PC-3 (cell line): ENCODE measurements around the gene CNOT6L. TPM values are rescaled to one million over a fixed set of nuclear protein-coding genes. Genes with fewer than 3 reads are reported as not detected.

ENCODE experiments used
- ATAC-seq: fragments of 200-7000 bp; cut with Tn5 transposase; 2 replicates; pipeline ENCODE4 v1.9.1; 2020; ENCODE audit warnings: mild to moderate bottlenecking, moderate library complexity
- BruUV-seq: library from RNA; stranded (reverse); fragments of 400-500 nt; replicated peaks from 2 replicates; lab custom pipeline; 2021; lab: Mats Ljungman, UMichigan
- CTCF ChIA-PET: fragments of 300-600 bp; sonication (Branson Sonifier 250); formaldehyde crosslinking; loops from one replicate; lab custom pipeline; 2022; ENCODE audit warnings: antibody characterized with exemption; lab: Charles Lee
- POLR2A ChIA-PET: fragments of 300-600 bp; sonication (Branson Sonifier 250); formaldehyde crosslinking; loops from one replicate; lab custom pipeline; 2022; ENCODE audit warnings: antibody characterized with exemption; ENCODE audit not compliant: unreplicated experiment; lab: Charles Lee
- DNase-seq: peaks from one replicate; pipeline ENCODE4 v3.0.0-alpha.2; 2015
- H2AFZ ChIP-seq: fragments of 300-600 bp; sonication (generic); 2 replicates; pipeline ENCODE4 v1.6.0; 2016; ENCODE audit warnings: antibody characterized with exemption, low read length
- H3F3A ChIP-seq: fragments of 300-600 bp; sonication (generic); one replicate; pipeline ENCODE4 v1.6.0; 2017; ENCODE audit warnings: antibody characterized with exemption, low read length, control low read depth, mild to moderate bottlenecking; ENCODE audit not compliant: unreplicated experiment
- H3K27ac ChIP-seq: fragments of 300-600 bp; sonication (generic); 2 replicates; pipeline ENCODE4 v1.5.1; 2016; ENCODE audit warnings: mild to moderate bottlenecking, low read length
- H3K27me3 ChIP-seq: fragments of 300-600 bp; sonication (generic); 2 replicates; pipeline ENCODE4 v1.6.1; 2016; ENCODE audit warnings: low read length, mixed read lengths
- H3K36me3 ChIP-seq: fragments of 300-600 bp; sonication (generic); 2 replicates; pipeline ENCODE4 v1.6.1; 2016; ENCODE audit warnings: low read depth, mixed run types, low read length, mixed read lengths
- H3K4me1 ChIP-seq: fragments of 300-600 bp; sonication (generic); 2 replicates; pipeline ENCODE4 v1.5.1; 2016; ENCODE audit warnings: low read length; ENCODE audit not compliant: insufficient read depth
- H3K4me2 ChIP-seq: fragments of 300-600 bp; sonication (generic); 2 replicates; pipeline ENCODE4 v1.6.0; 2016; ENCODE audit warnings: low read length
- H3K4me3 ChIP-seq: fragments of 300-600 bp; sonication (generic); 2 replicates; pipeline ENCODE4 v1.5.1; 2016; ENCODE audit warnings: mild to moderate bottlenecking, low read length, mixed read lengths
- H3K79me2 ChIP-seq: fragments of 300-600 bp; sonication (generic); 2 replicates; pipeline ENCODE4 v1.6.1; 2017; ENCODE audit warnings: low read length, mixed read lengths
- H3K9ac ChIP-seq: fragments of 300-600 bp; sonication (generic); 2 replicates; pipeline ENCODE4 v1.6.0; 2016; ENCODE audit warnings: mild to moderate bottlenecking, low read length
- H3K9me2 ChIP-seq: fragments of 300-600 bp; sonication (generic); replicated peaks from 2 replicates; pipeline ENCODE4 v1.6.1; 2016; ENCODE audit warnings: mixed run types, low read length, mixed read lengths
- H3K9me3 ChIP-seq: fragments of 300-600 bp; sonication (generic); 2 replicates; pipeline ENCODE4 v1.6.1; 2016; ENCODE audit warnings: low read length, mixed read lengths
- H4K20me1 ChIP-seq: fragments of 300-600 bp; sonication (generic); 2 replicates; pipeline ENCODE4 v1.6.1; 2016; ENCODE audit warnings: low read length, mixed read lengths
- EZH2 ChIP-seq: fragments of 300-600 bp; sonication (generic); IDR thresholded peaks from one replicate; pipeline ENCODE4 v1.6.1; 2017; ENCODE audit warnings: antibody characterized with exemption, mild to moderate bottlenecking, low read length; ENCODE audit not compliant: unreplicated experiment
- EZH2phosphoT487 ChIP-seq: fragments of 300-600 bp; sonication (generic); IDR thresholded peaks from 2 replicates; pipeline ENCODE4 v1.6.1; 2018; ENCODE audit warnings: mild to moderate bottlenecking, antibody characterized with exemption, low read length, borderline replicate concordance
- intact Hi-C: fragments of 100-400 bp; cut with micrococcal nuclease; formaldehyde crosslinking; loops from 2 replicates; pipeline ENCODE4 v1.9.0; 2023
- total RNA-seq: library from RNA; depleted of rRNA; stranded (reverse); fragments of >200 nt; gene quantifications from 2 replicates; pipeline ENCODE4 v1.2.3, GENCODE V29; 2014
- TF ChIP-seq, protein P1 (sequence below): fragments of 300-600 bp; sonication (generic); conservative IDR thresholded peaks from 2 replicates; pipeline ENCODE4 v1.5.1; 2017; ENCODE audit warnings: antibody characterized with exemption, low read depth, mild to moderate bottlenecking, low read length

Gene CNOT6L
- total RNA-seq, 1 experiment from 2014 or later = 2.6 TPM

DNA sequence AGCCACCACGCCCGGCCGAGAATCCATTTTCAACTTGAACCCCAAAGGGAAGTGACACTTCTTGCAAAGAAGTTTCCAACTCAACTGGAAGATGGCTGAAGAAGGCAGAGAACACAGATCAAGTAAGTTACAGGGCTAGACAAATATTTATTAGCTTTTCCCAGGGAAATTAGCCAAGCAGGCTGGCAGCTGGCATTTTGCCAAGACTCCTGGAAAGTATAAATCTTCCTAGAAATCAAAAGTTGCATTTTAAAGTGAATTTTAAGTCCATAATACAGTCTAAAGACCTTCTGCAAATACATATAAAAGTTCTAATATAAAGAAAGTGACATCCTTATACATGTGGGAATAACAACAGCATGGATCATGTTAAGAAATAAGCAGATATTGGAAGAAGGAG, 40.1 kb upstream of the CNOT6L start:
- Histone ChIP-seq H2AFZ (no peak overlapping the region), H3K27me3 (no peaks in the 10 kb centered on the region), H3K27ac (no peak overlapping the region), H3K79me2 (peaks cover 15% of the 10 kb centered on the region), H3K4me2 (no peak overlapping the region), H3K4me3 (no peak overlapping the region), H3K9ac (no peak overlapping the region), H3K9me2 (no peaks in the 10 kb centered on the region), H3F3A (no peaks in the 10 kb centered on the region), H3K9me3 (no peaks in the 10 kb centered on the region), H3K36me3 (no peaks in the 10 kb centered on the region), H4K20me1 (no peaks in the 10 kb centered on the region), H3K4me1 (peaks cover 13% of the 10 kb centered on the region; the same call in 1 of the 2 replicates)
- CTCF ChIA-PET = no interaction called here
- POLR2A ChIA-PET = interaction anchor here (0.5 kb wide), 1 partner anchor 28 kb away, joined by 3 read pairs; no protein-coding TSS in a partner anchor
- TF ChIP-seq, protein P1, sequence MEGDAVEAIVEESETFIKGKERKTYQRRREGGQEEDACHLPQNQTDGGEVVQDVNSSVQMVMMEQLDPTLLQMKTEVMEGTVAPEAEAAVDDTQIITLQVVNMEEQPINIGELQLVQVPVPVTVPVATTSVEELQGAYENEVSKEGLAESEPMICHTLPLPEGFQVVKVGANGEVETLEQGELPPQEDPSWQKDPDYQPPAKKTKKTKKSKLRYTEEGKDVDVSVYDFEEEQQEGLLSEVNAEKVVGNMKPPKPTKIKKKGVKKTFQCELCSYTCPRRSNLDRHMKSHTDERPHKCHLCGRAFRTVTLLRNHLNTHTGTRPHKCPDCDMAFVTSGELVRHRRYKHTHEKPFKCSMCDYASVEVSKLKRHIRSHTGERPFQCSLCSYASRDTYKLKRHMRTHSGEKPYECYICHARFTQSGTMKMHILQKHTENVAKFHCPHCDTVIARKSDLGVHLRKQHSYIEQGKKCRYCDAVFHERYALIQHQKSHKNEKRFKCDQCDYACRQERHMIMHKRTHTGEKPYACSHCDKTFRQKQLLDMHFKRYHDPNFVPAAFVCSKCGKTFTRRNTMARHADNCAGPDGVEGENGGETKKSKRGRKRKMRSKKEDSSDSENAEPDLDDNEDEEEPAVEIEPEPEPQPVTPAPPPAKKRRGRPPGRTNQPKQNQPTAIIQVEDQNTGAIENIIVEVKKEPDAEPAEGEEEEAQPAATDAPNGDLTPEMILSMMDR = no peak
- TF ChIP-seq EZH2 (no peak), EZH2phosphoT487 (no peak)
- DNase-seq (no peak), ATAC-seq (no peak)
- intact Hi-C loops = no loop called here
- no TSS peak for BruUV-seq

DNA sequence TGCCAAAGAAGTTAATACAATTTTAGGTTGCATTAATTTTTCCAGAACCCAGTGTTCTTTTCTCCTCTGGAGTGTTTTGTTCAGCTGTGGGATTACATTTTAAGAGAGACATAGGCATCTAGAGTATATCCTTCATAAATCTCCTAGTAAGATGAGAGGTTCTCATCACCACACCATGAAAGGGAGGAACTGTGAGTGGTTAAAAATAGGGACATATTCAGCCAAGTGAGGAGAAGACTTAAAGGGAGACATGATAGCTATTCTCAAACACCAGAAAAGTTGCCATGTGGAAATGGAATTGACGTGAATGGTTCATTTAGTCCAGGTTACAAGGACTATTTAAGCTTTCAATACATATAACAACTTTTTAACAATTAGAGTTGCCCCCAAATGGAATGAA, 37.0 kb upstream of the CNOT6L start:
- H3F3A ChIP-seq = no peaks in the 10 kb centered on the region
- no peaks in the 10 kb centered on the region for H4K20me1 ChIP-seq
- no peaks in the 10 kb centered on the region for H3K9me3 ChIP-seq
- intact Hi-C loops = no loop called here
- BruUV-seq = no TSS peak
- TF ChIP-seq EZH2phosphoT487 (no peak), EZH2 (no peak)
- TF ChIP-seq, protein P1 = no peak
- CTCF ChIA-PET = no interaction called here
- H3K4me1 ChIP-seq = no peaks in the 10 kb centered on the region; the same call in 1 of the 2 replicates
- no peaks in the 10 kb centered on the region for H3K79me2 ChIP-seq
- no peak for DNase-seq
- no peak for ATAC-seq
- H3K4me2 ChIP-seq = no peak overlapping the region
- POLR2A ChIA-PET = no interaction called here
- no peaks in the 10 kb centered on the region for H3K36me3 ChIP-seq
- H3K4me3 ChIP-seq = no peak overlapping the region
- no peaks in the 10 kb centered on the region for H3K9me2 ChIP-seq
- no peaks in the 10 kb centered on the region for H3K27me3 ChIP-seq
- no peak overlapping the region for H2AFZ ChIP-seq
- H3K27ac ChIP-seq = no peak overlapping the region
- H3K9ac ChIP-seq = no peak overlapping the region

DNA sequence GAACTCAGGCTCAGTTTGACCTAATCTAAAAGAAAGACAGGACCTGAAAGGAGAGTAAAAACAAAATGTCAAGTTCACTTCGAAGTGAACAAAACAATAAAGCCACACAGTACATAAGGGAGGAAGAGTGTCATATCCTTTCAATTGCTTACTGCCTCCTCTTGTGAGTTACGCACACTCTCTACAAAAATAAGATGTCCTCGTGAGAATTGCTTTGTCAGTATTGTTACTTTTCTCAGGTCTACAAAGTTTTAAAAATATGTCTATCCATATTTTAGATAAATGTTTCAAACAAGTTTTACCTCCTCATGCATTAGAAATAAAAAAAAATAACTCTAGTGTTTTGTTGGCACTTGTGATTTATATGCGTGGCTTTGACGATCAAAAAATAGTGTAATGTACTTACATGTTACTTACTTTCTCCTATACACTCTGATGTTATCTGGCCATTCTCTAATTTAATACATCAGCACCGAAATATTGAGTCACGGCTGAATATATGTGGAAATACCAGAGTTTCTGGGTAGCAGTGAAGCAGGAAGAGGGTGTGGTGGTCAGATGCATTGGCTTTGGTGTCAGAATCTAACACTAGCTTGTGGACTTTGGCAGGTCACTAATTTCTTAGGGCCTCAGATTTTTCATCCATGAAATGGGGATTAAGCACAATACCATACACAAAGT, 35.4 kb upstream of the CNOT6L start:
- intact Hi-C loops = no loop called here
- POLR2A ChIA-PET = no interaction called here
- no TSS peak for BruUV-seq
- H3K9ac ChIP-seq = no peak overlapping the region
- no peaks in the 10 kb centered on the region for H3K79me2 ChIP-seq
- ATAC-seq (no peak), DNase-seq (peak; percentile 22)
- no peaks in the 10 kb centered on the region for H3K9me3 ChIP-seq
- H3K4me3 ChIP-seq = no peak overlapping the region
- CTCF ChIA-PET = no interaction called here
- no peaks in the 10 kb centered on the region for H3K9me2 ChIP-seq
- no peaks in the 10 kb centered on the region for H4K20me1 ChIP-seq
- no peak overlapping the region for H3K27ac ChIP-seq
- H3K4me1 ChIP-seq = no peaks in the 10 kb centered on the region; the same call in 1 of the 2 replicates
- H3K4me2 ChIP-seq = no peak overlapping the region
- no peak overlapping the region for H2AFZ ChIP-seq
- H3F3A ChIP-seq = no peaks in the 10 kb centered on the region
- no peaks in the 10 kb centered on the region for H3K36me3 ChIP-seq
- H3K27me3 ChIP-seq = no peaks in the 10 kb centered on the region
- no peak for TF ChIP-seq EZH2
- TF ChIP-seq, protein P1 = no peak
- no peak for TF ChIP-seq EZH2phosphoT487
